NCI-H748 (cell line): Measurements from ENCODE around the gene CASP7.
"Not testable (repeated sequence)": the region's sequence is repeated elsewhere in the genome, so short reads cannot be mapped to it uniquely, and the experiment has no call there.

Source experiments
- DNase-seq: peaks from one replicate; lab custom pipeline; 2025; ENCODE audit not compliant: unreplicated experiment; lab: John Stamatoyannopoulos, UW

The CASP7 gene

DNA sequence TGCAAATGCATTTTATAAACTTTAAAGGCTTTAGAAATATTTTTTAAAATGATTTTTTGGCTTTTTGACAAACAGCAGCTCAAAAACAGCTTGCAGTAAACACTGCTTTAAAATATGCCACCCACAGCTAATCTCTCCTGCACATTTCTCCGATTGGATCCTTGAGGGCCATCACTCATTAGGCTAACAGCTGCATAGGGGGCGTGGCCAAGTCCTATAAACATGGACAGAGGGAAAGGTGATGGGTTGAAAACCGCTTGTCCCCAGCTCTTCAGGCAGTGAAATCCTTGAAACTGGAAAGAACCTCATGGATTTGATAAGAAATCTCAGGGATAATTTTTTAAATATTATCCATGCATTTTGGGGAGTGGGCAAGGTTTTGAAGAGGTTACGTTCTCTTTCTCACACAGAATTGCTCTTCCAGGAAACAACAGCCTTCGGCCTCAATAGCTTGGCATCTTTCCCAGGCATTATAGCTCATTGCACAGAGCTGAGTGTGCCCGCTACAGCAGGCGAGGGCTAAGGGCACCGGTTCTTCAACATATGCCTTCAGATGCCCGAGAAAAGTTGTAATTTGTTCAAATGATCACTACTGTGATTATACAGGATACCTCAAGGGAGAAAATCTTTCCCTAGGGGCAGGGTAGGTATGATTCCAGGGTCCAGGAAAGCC is 73.4 kb downstream of the CASP7 start:
- DNase-seq = peak; percentile 61

DNA sequence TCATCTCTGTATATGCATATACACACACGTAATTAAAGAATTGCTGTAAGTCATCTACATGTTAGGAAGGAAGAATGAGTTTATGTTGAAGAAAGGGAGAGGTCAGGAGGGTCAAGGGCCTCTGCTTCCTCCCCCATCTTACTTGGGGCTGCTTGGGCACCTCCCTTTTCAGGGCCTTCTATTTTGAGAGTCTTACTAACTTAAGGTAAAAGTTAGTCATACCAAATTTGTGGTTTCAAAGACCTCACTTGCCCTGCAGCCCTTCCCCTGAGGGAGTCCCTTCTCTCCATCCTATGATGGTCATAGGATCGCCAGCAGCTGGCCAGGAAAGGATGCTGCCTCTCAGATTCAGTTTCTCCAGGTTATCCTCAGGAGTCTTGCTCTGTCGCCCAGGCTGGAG is 74.4 kb downstream of the CASP7 start:
- no peak for DNase-seq

DNA sequence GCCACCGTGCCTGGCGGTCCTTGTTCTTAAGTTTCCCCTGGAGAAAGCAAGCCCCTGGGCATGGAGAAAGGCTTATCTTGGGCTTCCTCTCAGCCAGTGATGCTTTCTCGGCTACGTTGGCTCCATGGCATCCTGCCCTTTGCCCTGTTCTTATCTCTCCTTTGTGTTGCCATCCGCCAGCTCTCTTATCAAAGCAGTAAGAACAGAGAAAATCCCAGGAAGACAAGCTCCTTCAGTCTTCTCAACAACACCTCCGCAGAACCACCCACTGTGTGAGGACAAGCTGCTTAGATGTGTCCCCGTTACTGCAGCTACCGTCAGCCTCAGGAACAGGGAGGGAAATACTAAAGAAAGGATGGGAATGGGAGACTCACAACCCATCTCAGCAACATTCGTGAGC is 75.1 kb downstream of the CASP7 start:
- DNase-seq = no peak

DNA sequence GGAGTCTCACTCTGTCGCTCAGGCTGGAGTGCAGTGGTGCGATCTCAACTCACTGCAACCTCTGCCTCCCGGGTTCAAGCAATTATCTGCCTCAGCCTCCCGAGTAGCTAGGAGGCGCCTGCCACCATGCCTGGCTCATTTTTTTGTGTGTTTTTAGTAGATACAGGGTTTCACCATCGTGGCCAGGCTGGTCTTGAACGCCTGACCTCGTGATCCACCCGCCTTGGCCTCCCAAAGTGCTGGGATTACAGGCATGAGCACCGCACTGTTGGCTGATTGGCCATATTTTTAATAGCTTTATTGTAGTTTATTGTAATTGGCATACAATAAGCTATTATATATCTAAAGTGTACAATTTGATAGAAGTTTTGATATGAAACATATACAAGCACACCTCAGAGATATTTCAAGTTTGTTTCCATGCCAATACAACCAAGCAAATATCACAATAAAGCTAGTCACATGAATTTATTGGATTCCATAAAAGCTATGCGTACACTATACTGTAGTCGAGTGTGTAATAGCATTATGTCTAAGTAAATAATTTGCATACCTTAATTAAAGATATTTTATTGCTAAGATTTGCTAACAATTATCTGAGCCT is 77.3 kb downstream of the CASP7 start:
- no peak for DNase-seq

DNA sequence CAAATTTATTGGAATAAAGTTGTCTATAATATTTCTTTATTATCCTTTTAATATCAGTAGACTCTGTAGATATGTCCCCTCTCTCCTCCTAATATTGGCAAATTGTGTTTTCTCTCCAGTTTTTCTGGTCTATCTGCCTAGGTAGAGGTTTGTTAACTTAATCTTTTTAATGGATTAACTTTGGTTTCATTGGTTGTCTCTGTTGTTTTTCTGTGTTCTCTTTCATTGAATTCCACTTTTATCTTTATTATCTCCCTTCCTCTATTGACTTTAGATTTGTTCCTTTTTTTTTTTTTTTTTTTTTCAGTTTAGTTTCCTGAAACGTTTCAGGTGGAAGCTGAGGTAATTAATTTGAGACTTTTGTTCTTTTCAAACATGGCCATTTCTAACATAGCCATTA is 82.4 kb downstream of the CASP7 start:
- DNase-seq = no peak

DNA sequence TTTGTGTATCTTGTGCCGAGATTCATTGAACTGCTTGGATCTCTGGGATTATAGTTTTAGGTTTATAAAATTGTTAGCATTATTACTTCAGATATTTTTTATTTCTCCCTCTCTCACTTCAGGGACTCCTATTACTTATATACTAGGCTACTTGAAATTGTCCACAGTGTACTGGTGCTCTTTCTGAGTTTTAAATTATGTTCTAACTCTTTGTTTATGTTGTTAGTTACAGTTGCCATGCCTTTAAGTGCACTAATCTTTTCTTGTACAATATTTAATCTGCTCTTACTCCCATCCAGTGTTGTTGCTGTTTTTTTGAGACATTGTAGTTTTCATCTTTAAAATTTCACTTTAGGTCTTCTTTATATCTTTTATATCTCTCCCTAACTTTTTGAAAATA is 84.9 kb downstream of the CASP7 start:
- DNase-seq = no peak

- DNase-seq = peak; percentile 41
Observed at GRCh38 chr10:113765910-113766309, 86.2 kb downstream of the CASP7 start.

DNA sequence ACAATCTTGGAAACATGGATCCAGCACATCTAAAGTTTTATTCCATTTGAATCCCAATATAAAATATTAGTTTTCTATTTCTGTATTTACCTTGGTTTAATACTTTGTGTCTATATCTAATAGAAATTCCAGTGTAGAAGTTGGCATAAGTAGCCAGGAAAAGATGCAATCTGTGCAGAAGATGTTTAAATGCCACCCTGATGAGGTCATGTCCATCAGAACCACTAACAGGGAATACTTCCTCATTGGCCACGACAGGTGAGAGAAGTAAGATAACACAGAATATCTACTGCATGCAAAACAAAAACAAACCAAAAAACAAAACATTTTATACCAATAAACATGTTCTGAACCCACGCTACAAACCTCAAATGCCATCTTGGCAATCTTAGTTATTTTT is 87.5 kb downstream of the CASP7 start:
- no peak for DNase-seq

DNA sequence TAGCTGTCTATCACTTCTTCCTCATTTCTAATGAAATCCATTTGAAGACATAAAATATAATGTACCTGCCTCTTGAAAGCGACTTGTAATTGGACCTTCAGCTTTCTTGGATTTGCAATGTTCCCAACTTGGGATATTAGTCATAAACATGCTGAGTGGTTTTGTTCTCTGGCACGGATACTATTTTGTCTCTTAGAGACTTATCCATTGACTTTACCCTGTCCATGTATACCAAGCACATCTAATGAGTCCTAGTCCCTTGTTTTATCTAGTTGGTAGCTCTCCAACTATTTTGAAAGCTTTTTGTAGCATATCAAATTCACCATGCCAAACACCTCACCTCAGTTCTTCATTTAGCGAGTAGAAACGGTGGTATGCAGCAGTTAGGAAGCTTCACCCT is 90.6 kb downstream of the CASP7 start:
- DNase-seq = no peak

- not testable (repeated sequence) for DNase-seq
Observed at GRCh38 chr10:113771131-113771530, 91.4 kb downstream of the CASP7 start.

DNA sequence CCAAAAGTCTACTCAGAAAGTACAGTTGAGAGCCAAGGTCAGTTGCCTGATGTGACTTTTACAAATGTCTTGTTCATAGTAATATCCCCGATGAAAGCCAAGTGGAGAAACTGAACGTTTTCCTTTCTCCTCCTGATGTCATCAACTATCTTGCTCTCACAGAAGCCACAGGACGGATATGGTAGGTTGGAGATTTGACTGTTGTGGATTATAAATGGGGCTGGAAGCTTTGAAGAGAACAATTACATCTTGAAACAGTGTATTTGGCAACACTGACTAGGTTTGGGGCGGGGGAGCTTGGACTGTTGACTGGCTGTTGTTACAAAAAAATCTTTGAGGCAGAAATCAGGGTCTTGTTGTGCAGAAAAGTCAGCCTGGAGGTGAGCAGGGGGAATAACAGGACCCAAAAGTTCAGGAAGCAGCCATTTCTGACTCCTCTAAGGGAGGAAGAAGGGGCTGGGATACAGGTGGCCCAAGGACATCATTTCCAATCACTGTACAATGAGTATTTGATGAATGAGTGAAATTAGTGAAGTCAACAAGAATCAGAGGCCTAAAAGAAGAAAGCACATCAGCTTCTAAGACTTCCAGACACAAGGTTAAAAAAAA is 96.1 kb downstream of the CASP7 start:
- no peak for DNase-seq

GRCh38 chr10:113776553-113776952 is 96.8 kb downstream of the CASP7 start:
- no peak for DNase-seq
